BJ (cell line): ENCODE measurements around the gene ACTL8. TPM values are rescaled to one million over a fixed set of nuclear protein-coding genes. Genes with fewer than 3 reads are reported as not detected.

Experiments
- CTCF ChIA-PET: fragments of 350-600 bp; formaldehyde crosslinking; extraction: SDS; loops from one replicate; lab custom pipeline; 2021; ENCODE audit warnings: antibody characterized with exemption, inconsistent platforms; lab: Yijun Ruan, JAX
- POLR2A ChIA-PET: fragments of 300-600 bp; sonication (Branson Sonifier 250); formaldehyde crosslinking; extraction: SDS; loops from one replicate; lab custom pipeline; 2021; ENCODE audit warnings: antibody characterized with exemption; lab: Charles Lee
- DNase-seq: peaks from one replicate; pipeline ENCODE4 v3.0.0-alpha.2; 2011; ENCODE audit warnings: low read depth
- H3K27me3 ChIP-seq: 2 replicates; pipeline ENCODE4 v1.6.0; 2011; ENCODE audit warnings: low read length; ENCODE audit not compliant: control insufficient read depth, insufficient read depth
- H3K36me3 ChIP-seq: 2 replicates; pipeline ENCODE4 v1.5.1; 2011; ENCODE audit warnings: low read length; ENCODE audit not compliant: control insufficient read depth, insufficient read depth
- H3K4me3 ChIP-seq: 2 replicates; pipeline ENCODE4 v1.5.1; 2011; ENCODE audit warnings: low read depth, mild to moderate bottlenecking, control low read depth, low read length
- CTCF ChIP-seq: IDR thresholded peaks from 2 replicates; pipeline ENCODE4 v1.5.1; 2011; ENCODE audit warnings: low read depth, mild to moderate bottlenecking, control low read depth, inconsistent platforms, low read length, moderate library complexity; ENCODE audit not compliant: insufficient read depth
- polyA plus RNA-seq: library from polyadenylated mRNA; depleted of rRNA; stranded (reverse); fragments of >200 nt; gene quantifications from 2 replicates; pipeline ENCODE4 v1.2.3, GENCODE V29; 2011

The ACTL8 gene
- polyA plus RNA-seq, 1 experiment = 0.07 TPM

- no peak overlapping the region for H3K4me3 ChIP-seq
Measured at GRCh38 chr1:17711941-17712340, 43.2 kb upstream of the ACTL8 start.

DNA sequence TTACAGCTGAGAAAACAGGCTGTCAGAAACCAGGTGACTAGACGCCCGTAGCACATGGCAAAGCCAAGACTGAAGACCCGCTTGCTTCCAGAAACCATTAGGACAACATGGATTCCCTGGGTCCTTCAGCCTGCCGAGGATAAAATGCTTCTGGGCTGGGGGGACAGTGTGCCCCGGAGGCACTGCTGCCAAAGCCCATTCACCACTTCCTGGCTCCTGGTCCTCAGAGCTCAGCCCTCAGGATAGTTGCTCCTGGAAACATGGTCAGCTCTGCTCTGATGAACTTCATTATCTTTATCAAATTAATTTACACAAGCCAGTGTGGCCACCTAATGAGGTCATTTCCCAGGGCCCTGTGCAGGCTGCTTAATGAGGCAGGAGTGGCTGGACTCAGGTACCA lies 41.1 kb upstream of the ACTL8 start:
- 0 out of 2 replicates have a peak, but pooled peaks cover 1% of the 10 kb centered on the region for H3K27me3 ChIP-seq
- no peak for TF ChIP-seq CTCF
- POLR2A ChIA-PET = no interaction called here
- no peak for DNase-seq
- CTCF ChIA-PET = interaction anchor here (1.2 kb wide), 1 partner anchor 11 kb away, joined by 4 read pairs; no protein-coding TSS in a partner anchor
- no peaks in the 10 kb centered on the region for H3K36me3 ChIP-seq
- no peak overlapping the region for H3K4me3 ChIP-seq

More at GRCh38 chr1:17711941-17712340, 43.2 kb upstream of the ACTL8 start:
- no peaks in the 10 kb centered on the region for H3K36me3 ChIP-seq
- no peak for DNase-seq
- H3K27me3 ChIP-seq = peaks cover 2% of the 10 kb centered on the region; the same call in 1 of the 2 replicates
- ChIA-PET CTCF (no interaction called here), POLR2A (no interaction called here)
- no peak for TF ChIP-seq CTCF

DNA sequence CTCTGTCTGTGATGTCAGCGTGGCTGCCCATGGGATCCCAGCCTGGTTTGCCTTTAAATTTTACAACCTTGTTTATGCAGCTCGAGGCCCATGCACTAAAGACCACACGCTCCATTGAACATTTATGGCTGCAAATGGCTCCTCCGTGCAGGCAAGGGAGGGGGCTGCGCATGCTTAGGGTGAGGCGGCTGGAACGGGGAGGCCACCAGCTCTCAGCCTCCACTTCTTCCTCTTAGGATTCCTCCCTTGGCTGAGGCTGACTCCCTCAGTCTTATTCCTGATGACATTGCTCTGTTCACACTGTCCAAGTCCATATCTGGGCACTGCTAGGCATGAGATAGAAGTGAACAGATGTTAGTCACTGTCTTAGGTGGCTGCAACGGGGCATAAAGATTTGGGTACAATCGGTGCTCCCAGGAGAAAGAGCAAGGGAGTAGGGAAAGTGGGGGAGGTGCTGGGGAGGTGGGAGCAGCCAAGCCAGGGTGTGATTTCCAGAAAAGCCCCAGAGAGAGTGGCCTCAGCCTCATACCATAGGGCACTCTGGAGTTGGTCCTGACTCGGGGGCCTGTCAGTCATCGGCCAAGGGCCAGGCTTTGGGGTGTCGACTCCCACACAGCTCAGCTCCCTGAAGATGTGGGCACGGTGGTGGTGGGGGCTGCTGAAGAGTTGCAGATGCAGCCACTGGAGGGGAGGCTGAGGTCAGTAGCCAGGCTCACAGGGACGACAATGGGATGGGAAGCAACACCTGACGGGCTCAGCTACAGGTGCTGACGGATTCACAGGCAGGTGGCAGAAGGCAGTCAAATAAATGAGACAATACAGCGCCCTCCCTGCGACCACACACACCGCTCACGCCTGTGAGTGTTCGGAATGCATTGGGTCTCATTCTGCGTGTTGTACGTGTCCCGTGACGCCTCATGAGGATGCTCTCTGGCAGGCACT lies 37.3 kb upstream of the ACTL8 start:
- DNase-seq = no peak
- TF ChIP-seq CTCF = no peak
- POLR2A ChIA-PET = interaction anchor here (0.7 kb wide), 1 partner anchor 216 kb away, joined by 6 read pairs; no protein-coding TSS in a partner anchor

DNA sequence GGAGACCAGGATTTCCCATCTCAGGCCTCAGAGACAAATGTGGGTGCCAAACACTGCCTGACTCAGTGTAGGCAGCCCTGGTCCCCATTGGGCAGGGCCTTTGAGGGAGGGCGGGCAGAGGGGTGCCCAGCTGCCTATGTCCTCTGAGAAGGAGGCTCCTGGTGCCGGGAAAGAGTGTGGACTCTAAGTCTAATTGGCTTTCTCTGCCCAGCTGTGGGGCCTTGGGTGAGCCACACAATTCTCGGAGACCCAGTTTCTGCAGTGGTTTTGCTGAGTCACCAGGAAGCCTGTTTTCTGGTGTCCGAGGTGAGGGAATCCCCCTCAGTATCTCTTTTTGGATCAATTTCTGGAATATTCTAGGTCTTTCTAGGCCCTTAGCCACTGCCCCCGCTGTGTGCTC lies 35.3 kb upstream of the ACTL8 start:
- ChIA-PET CTCF (no interaction called here), POLR2A (no interaction called here)
- Histone ChIP-seq H3K27me3 (0 out of 2 replicates have a peak, but pooled peaks cover 1% of the 10 kb centered on the region), H3K36me3 (no peaks in the 10 kb centered on the region), H3K4me3 (no peak overlapping the region)
- no peak for TF ChIP-seq CTCF
- no peak for DNase-seq

More for the DNA sequence above, 37.3 kb upstream of the ACTL8 start:
- H3K36me3 ChIP-seq = no peaks in the 10 kb centered on the region
- CTCF ChIA-PET = no interaction called here
- 0 out of 2 replicates have a peak, but pooled peaks cover 1% of the 10 kb centered on the region for H3K27me3 ChIP-seq
- no peak overlapping the region for H3K4me3 ChIP-seq

DNA sequence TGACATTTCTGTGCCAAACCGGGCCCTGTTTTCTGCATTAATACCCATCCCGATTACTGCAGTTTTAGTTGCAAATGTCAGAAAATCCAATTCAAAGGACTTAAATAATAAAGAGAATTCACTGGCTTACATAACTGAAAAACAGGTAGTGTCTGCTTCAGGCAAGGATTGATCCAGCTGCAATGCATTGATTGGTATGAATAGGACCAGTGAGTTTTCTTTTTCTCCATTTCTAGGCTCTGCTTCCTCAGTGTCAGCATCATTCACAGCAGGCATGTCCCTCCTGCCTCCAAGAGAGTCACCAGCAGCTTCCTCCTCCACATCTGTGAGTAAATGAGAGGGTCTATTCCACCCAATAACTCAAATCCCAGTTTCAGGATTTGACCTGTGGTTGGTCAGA lies 33.7 kb upstream of the ACTL8 start:
- H3K27me3 ChIP-seq = no peaks in the 10 kb centered on the region
- DNase-seq = no peak
- POLR2A ChIA-PET = no interaction called here
- no peaks in the 10 kb centered on the region for H3K36me3 ChIP-seq
- TF ChIP-seq CTCF = no peak
- CTCF ChIA-PET = no interaction called here
- no peak overlapping the region for H3K4me3 ChIP-seq
